CD4-positive, CD25-positive, alpha-beta regulatory T cell (primary cell): ENCODE data around the gene EFTUD2. TPM values are rescaled to one million over a fixed set of nuclear protein-coding genes. Genes with fewer than 3 reads are reported as not detected.
A peak's percentile ranks its signal among the peaks of the same experiment; 100 is the strongest.

Source experiments
- ATAC-seq, 2 donors: fragments of 150-1000 bp; cut with Tn5 transposase; one replicate each; pipeline ENCODE4 v1.10.0; 2021; ENCODE audit warnings: low read depth in 2 of 2, moderate number of reproducible peaks in 2 of 2, moderate library complexity in 1 of 2
- DNase-seq, 3 donors: peaks; one replicate each; pipeline versions ENCODE4 v3.0.0 to v3.0.0-alpha.2; 2012 to 2022; ENCODE audit warnings: mixed read lengths in 1 of 3
- H3K27ac ChIP-seq: one replicate; pipeline ENCODE4 v1.7.0; 2013; ENCODE audit warnings: mild to moderate bottlenecking, low read length; ENCODE audit not compliant: insufficient read depth, poor library complexity, severe bottlenecking
- H3K27me3 ChIP-seq: one replicate; pipeline ENCODE4 v1.7.0; 2013; ENCODE audit warnings: low read length; ENCODE audit not compliant: control insufficient read depth, insufficient read depth
- H3K36me3 ChIP-seq: one replicate; pipeline ENCODE4 v1.7.0; 2013; ENCODE audit warnings: mild to moderate bottlenecking, low read length, moderate library complexity; ENCODE audit not compliant: control insufficient read depth, insufficient read depth
- H3K4me1 ChIP-seq: 2 replicates; pipeline ENCODE4 v1.7.0; 2013; ENCODE audit warnings: mild to moderate bottlenecking, low read length; ENCODE audit not compliant: insufficient read depth, control insufficient read depth, poor library complexity, severe bottlenecking
- H3K4me3 ChIP-seq: one replicate; pipeline ENCODE4 v1.7.0; 2013; ENCODE audit warnings: low read depth, mild to moderate bottlenecking, low read length, moderate library complexity
- H3K9me3 ChIP-seq, 2 experiments: 1 replicate in 1 of 2; 2 replicates in 1 of 2; pipeline ENCODE4 v1.7.0; 2013; ENCODE audit warnings: low read length in 2 of 2, mild to moderate bottlenecking in 1 of 2, moderate library complexity in 1 of 2; ENCODE audit not compliant: control insufficient read depth in 2 of 2
- H3K27ac Mint-ChIP-seq, 3 donors: one replicate each; pipeline ENCODE4 v1.8.0; 2020 to 2022; ENCODE audit warnings: mild to moderate bottlenecking in 3 of 3, mixed read lengths in 3 of 3, moderate library complexity in 2 of 3
- H3K27me3 Mint-ChIP-seq: one replicate; pipeline ENCODE4 v1.8.0; 2022; ENCODE audit warnings: mild to moderate bottlenecking, mixed read lengths
- H3K36me3 Mint-ChIP-seq: one replicate; pipeline ENCODE4 v1.8.0; 2020; ENCODE audit warnings: mixed read lengths
- H3K4me1 Mint-ChIP-seq, 4 donors: one replicate each; pipeline ENCODE4 v1.8.0; 2020 to 2022; ENCODE audit warnings: mixed read lengths in 4 of 4, mild to moderate bottlenecking in 1 of 4
- H3K4me3 Mint-ChIP-seq, 4 donors: one replicate each; pipeline ENCODE4 v1.8.0; 2020 to 2022; ENCODE audit warnings: mild to moderate bottlenecking in 4 of 4, mixed read lengths in 4 of 4, moderate library complexity in 3 of 4
- H3K9me3 Mint-ChIP-seq, 7 donors: one replicate each; pipeline ENCODE4 v1.8.0; 2020 to 2022; ENCODE audit warnings: mixed read lengths in 7 of 7, mild to moderate bottlenecking in 3 of 7, moderate library complexity in 2 of 7
- polyA plus RNA-seq, 4 donors: library from polyadenylated mRNA; unstranded; fragments of 300-500 nt; fragmentation: Illumina TruSeq; gene quantifications; one replicate each; pipeline ENCODE4 v1.2.3, GENCODE V29; 2021
- total RNA-seq: library from RNA; stranded (reverse); gene quantifications from one replicate; pipeline ENCODE4 v1.2.3, GENCODE V29; 2022

EFTUD2 gene
- total and polyA plus RNA-seq, 5 donors from 2014 or later, result 58.8 to 111 (median 79.3) TPM

GRCh38 chr17:44930667-44931066 is 31.4 kb upstream of the EFTUD2 start:
- Histone ChIP-seq H3K27ac (no peak overlapping the region), H3K36me3 (no peaks in the 10 kb centered on the region), H3K9me3 (no peaks in the 10 kb centered on the region), H3K4me1 (no peaks in the 10 kb centered on the region), H3K27me3 (no peaks in the 10 kb centered on the region), H3K4me3 (no peak overlapping the region)
- ATAC-seq (no peak), DNase-seq (no peak)
- no peak overlapping the region for H3K27ac Mint-ChIP-seq
- no peak overlapping the region for H3K4me3 Mint-ChIP-seq
- H3K9me3 Mint-ChIP-seq, result no peaks in the 10 kb centered on the region
- no peaks in the 10 kb centered on the region for H3K27me3 Mint-ChIP-seq
- H3K36me3 Mint-ChIP-seq, result no peaks in the 10 kb centered on the region
- H3K4me1 Mint-ChIP-seq, result peaks cover 0 to 4% (median 0%) of the 10 kb centered on the region in 4 donors

- Histone ChIP-seq H3K4me1 (no peaks in the 10 kb centered on the region), H3K36me3 (no peaks in the 10 kb centered on the region), H3K27me3 (no peaks in the 10 kb centered on the region), H3K4me3 (no peak overlapping the region), H3K27ac (no peak overlapping the region), H3K9me3 (no peaks in the 10 kb centered on the region)
- Mint-ChIP-seq H3K4me3 (no peak overlapping the region), H3K27ac (no peak overlapping the region), H3K9me3 (no peaks in the 10 kb centered on the region), H3K4me1 (peaks cover 0 to 4% (median 0%) of the 10 kb centered on the region in 4 donors), H3K36me3 (no peaks in the 10 kb centered on the region), H3K27me3 (no peaks in the 10 kb centered on the region)
- DNase-seq (no peak), ATAC-seq (no peak)
These were observed 29.9 kb upstream of the EFTUD2 start for GRCh38 chr17:44928950-44929720.

GRCh38 chr17:44928136-44928535 is 28.9 kb upstream of the EFTUD2 start:
- no peak overlapping the region for H3K4me3 ChIP-seq
- H3K9me3 ChIP-seq, result no peaks in the 10 kb centered on the region
- Mint-ChIP-seq H3K27me3 (no peaks in the 10 kb centered on the region), H3K9me3 (no peaks in the 10 kb centered on the region), H3K4me3 (no peak overlapping the region), H3K4me1 (peaks cover 0 to 4% (median 0%) of the 10 kb centered on the region in 4 donors), H3K27ac (peak overlapping the region in 1 of 3 donors; percentile 88), H3K36me3 (no peaks in the 10 kb centered on the region)
- no peak overlapping the region for H3K27ac ChIP-seq
- ATAC-seq, result no peak
- no peaks in the 10 kb centered on the region for H3K27me3 ChIP-seq
- H3K4me1 ChIP-seq, result no peaks in the 10 kb centered on the region
- H3K36me3 ChIP-seq, result no peaks in the 10 kb centered on the region
- no peak for DNase-seq

- no peaks in the 10 kb centered on the region for H3K4me1 ChIP-seq
- Mint-ChIP-seq H3K27ac (peak overlapping the region in 2 of 3 donors; percentile 46 to 88), H3K27me3 (no peaks in the 10 kb centered on the region), H3K4me3 (no peak overlapping the region), H3K4me1 (peaks cover 0 to 4% (median 0%) of the 10 kb centered on the region in 4 donors), H3K9me3 (no peaks in the 10 kb centered on the region), H3K36me3 (no peaks in the 10 kb centered on the region)
- DNase-seq (no peak), ATAC-seq (no peak)
- no peak overlapping the region for H3K27ac ChIP-seq
- H3K27me3 ChIP-seq, result no peaks in the 10 kb centered on the region
- no peaks in the 10 kb centered on the region for H3K36me3 ChIP-seq
- no peak overlapping the region for H3K4me3 ChIP-seq
- no peaks in the 10 kb centered on the region for H3K9me3 ChIP-seq
These were observed 28.5 kb upstream of the EFTUD2 start for GRCh38 chr17:44927696-44928095.

- Histone ChIP-seq H3K27ac (no peak overlapping the region), H3K4me3 (no peak overlapping the region), H3K4me1 (no peaks in the 10 kb centered on the region), H3K27me3 (no peaks in the 10 kb centered on the region), H3K9me3 (no peaks in the 10 kb centered on the region), H3K36me3 (no peaks in the 10 kb centered on the region)
- ATAC-seq (no peak), DNase-seq (no peak)
- H3K9me3 Mint-ChIP-seq, result no peaks in the 10 kb centered on the region
- no peaks in the 10 kb centered on the region for H3K36me3 Mint-ChIP-seq
- H3K27me3 Mint-ChIP-seq, result peaks cover under 1% of the 10 kb centered on the region
- H3K4me3 Mint-ChIP-seq, result no peak overlapping the region
- H3K27ac Mint-ChIP-seq, result no peak overlapping the region
- H3K4me1 Mint-ChIP-seq, result peaks cover 0 to 4% (median 0%) of the 10 kb centered on the region in 4 donors
These were observed 27.7 kb upstream of the EFTUD2 start for GRCh38 chr17:44926821-44927525.

GRCh38 chr17:44925731-44926697 is 26.8 kb upstream of the EFTUD2 start:
- Histone ChIP-seq H3K27ac (no peak overlapping the region), H3K4me3 (no peak overlapping the region), H3K9me3 (no peaks in the 10 kb centered on the region), H3K27me3 (no peaks in the 10 kb centered on the region), H3K4me1 (no peaks in the 10 kb centered on the region), H3K36me3 (no peaks in the 10 kb centered on the region)
- ATAC-seq (no peak), DNase-seq (no peak)
- Mint-ChIP-seq H3K27ac (peak overlapping the region in 1 of 3 donors; percentile 31), H3K4me3 (no peak overlapping the region), H3K27me3 (peaks cover 4% of the 10 kb centered on the region), H3K4me1 (peaks cover 0 to 3% (median 0%) of the 10 kb centered on the region in 4 donors), H3K9me3 (no peaks in the 10 kb centered on the region), H3K36me3 (no peaks in the 10 kb centered on the region)

- Mint-ChIP-seq H3K36me3 (no peaks in the 10 kb centered on the region), H3K4me1 (no peaks in the 10 kb centered on the region), H3K9me3 (no peaks in the 10 kb centered on the region), H3K27ac (peak overlapping the region in 1 of 3 donors; percentile 9), H3K4me3 (no peak overlapping the region), H3K27me3 (peaks cover 4% of the 10 kb centered on the region)
- Histone ChIP-seq H3K36me3 (no peaks in the 10 kb centered on the region), H3K27ac (no peak overlapping the region), H3K9me3 (no peaks in the 10 kb centered on the region), H3K4me1 (no peaks in the 10 kb centered on the region), H3K27me3 (no peaks in the 10 kb centered on the region), H3K4me3 (no peak overlapping the region)
- no peak for ATAC-seq
- no peak for DNase-seq
These were observed 24.9 kb upstream of the EFTUD2 start for GRCh38 chr17:44924107-44924544.
